HG03575 (cell line): ENCODE results near the gene BARX2.

ENCODE experiments used
- ATAC-seq: cut with Tn5 transposase; IDR thresholded peaks from one replicate; pipeline ENCODE4 v1.9.1; 2021; ENCODE audit not compliant: unreplicated experiment, insufficient number of reproducible peaks, low FRiP score; ENCODE audit errors: extremely low read depth

The BARX2 gene

DNA sequence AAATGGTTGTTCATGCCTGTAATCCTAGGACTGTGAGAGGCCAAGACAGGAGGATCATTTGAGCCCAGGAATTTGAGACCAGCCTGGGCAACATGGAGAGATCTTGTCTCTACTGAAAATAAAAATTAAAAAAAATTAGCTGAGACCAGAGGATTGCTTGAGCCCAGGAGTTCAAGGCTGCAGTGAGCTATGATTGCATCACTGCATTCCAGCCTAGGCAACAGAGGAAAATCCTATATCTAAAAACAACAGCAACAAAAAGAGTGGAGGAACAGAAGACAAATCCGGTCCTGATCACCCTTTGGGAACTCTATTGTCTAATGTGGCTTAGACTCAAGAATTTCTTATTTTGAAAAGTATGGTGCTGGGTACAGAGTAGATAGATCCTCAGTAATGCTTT, 17.3 kb downstream of the BARX2 start:
- no peak for ATAC-seq

DNA sequence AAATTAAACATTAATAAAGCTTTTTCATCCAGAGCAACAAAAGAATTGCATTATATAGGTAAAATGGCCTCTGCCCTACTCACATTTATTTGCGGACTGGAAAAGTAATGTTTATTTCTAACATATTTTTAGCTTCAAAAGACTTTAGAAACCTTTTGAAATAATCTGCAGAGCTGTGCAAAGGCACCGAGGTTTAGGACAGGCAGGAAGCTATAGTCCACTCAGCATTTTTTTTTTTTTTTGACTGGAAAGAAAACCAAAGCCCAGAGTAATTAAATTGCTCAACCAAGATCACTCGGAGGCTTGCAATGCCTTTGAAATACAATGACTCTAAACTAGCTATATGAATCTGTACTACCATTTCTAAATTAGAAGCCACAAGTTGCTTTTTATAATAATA, 19.1 kb downstream of the BARX2 start:
- no peak for ATAC-seq

DNA sequence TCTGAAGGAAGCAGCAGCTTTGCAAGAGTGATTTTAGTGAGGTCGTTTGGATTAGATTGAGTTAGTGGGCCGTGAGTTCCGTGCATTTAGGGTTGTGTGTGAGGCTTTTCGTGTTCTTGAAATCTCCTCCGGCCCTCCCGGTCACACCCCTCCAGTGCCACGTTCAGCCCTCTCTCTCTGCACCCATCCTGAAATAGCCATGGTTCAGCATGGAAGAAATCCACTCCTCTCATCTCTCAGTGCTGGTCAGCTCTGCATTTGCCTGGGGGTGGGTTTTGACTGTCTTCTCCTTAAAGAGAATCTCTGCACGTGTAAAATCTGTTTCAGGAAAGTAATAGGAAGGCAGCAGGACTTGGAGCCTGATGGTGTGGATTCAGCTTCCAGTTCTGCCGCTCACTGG, 19.8 kb downstream of the BARX2 start:
- no peak for ATAC-seq

DNA sequence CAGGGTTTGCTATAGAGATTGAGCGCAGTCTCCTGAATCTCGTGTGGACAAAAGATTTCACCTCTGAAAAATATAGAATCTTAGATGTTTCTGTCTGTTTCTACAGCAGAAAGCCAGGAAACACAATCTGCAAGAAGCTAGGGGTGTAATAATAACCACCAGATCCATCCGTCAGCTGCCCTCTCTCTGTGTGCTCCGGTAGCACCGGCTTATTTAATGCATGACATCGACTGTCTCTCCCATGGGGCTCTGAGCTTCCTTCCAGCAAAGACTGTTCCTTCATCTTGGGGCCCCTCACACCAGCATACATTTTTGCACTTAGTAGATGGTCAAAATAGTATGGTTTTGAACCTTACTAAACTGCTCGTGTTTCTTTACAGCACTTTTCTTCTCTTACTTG, 20.2 kb downstream of the BARX2 start:
- no peak for ATAC-seq

DNA sequence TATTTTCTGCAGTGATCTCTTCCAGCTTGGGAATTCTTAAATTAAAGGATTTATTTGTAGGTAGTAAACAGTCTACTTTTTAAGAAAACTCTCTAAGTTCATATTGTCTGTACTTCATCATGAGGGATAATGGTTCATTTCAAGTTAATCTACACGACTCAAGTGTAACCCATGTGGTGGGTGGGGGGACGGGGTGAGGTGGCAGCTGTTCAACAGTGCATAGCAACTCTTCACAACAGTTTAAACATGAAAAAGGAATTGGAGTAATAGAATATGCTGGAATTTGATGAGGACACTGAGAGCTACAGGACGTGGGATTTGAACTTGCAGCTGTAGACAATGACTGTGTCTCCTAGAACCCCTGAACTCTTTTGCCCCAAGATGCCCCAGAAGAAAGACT, 20.8 kb downstream of the BARX2 start:
- ATAC-seq, result no peak

DNA sequence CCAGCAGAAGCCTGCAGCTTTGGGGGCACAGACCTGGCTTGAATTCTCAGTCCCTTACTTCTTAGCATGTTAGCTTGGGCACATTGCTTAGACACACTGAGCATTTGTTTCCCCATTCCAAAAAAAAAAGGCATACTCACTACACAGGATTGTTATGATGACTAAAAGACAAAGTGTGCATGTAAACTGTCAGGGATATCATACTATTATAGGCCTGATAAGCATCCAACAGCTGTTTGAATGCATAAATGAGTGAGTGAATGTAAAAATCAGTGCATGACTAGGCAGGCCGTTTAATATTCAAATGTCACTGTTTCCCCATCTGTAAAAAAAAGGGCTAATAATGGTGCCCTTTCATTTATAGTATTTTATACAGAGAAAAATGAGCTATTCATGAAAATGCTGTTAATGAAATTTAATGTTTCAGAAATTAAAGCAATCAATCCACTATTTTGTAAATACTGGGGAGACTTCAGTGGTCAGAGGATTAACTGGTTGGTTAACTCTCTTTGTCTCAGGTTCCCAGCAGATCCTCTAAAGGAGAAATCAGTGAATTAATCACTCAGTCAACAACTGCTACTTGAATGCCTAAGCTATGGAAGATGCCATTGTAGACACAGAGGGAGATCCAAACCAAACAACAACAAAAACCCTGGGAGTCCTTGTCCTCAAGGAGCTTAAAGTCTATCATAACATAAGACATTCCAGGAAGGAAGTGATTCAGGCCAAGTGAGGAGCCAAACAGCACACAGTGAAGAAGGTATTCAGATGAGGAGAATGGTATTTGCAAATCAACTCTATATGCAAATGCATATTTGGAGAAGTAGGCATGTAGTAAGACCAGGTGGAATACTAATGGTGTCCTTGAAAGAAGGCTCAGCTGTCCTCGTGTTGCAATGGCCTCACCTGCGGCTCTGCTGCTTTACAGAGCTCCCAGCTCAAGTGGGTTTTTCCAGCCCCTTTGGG, 26.8 kb downstream of the BARX2 start:
- ATAC-seq, result no peak

DNA sequence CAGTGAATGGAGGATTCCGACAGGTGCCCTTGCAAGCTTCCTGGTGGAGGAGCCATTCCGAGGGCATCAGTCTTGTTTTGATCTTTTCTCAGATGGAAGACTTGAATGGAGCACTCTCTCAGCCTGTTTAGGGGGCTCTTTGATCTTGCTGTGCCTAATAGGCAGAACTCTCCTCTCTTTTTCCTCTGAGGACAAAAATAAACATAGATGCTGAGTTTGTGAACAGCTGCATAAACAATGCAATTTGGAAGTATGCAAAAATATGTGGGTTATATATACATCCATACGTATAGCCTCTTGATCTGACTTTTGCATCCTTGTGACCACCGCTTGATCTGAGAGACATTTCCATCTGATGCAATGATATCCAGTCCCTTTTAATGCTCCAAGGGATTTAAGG, 29.1 kb downstream of the BARX2 start:
- no peak for ATAC-seq

DNA sequence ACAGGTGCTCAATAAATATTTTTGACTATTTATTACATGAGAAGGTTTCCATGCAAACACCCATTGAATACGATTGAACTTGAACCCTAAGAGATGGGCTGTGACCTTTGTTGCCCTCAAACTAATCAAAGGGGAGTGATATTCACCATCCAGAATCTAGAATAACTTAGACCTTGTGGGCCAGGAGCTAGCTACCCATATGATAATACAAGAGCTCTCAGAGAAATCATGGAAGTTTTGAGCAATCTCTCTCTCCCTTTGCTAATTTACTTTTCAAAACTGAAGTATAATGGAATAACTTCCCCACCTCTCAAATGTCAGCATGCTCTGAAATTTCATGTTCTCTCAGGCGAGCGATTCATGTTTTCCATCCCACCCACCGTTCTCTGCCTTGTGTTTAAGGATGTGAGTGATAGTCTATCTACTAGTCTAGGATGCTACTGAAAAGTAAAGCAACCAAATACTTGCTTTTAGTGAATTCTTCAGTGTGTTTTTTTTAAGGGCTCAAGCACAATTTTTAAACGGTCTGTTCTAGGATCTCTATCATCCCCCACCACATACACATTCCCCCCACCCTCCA, 33.3 kb downstream of the BARX2 start:
- no peak for ATAC-seq

DNA sequence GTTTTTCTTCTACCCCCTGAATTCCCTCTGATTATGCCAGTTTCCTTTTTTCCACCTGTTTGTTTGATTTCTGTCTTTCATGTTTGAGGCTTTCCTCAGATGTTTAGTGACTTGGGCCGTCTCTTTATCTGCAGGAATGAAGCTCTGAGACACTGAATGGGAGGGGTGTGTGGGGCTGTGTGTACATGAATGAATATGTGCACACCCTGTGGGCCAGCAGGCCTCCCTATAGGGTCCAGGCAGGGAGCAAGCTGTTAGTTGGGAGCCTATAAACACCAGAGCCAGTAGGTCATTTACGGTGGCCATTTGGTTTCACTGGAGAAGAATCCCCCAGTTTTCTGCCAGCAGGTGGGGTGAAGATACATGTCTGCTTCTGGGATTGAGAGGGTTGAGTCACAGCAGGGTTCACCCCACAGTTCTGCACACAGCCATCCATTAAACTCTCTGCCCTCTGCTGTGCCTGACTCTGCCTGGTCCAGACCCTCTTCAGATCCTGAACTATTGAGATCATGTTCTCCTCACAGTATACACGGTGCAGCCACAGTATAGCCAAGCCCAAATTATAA, 34.8 kb downstream of the BARX2 start:
- no peak for ATAC-seq

DNA sequence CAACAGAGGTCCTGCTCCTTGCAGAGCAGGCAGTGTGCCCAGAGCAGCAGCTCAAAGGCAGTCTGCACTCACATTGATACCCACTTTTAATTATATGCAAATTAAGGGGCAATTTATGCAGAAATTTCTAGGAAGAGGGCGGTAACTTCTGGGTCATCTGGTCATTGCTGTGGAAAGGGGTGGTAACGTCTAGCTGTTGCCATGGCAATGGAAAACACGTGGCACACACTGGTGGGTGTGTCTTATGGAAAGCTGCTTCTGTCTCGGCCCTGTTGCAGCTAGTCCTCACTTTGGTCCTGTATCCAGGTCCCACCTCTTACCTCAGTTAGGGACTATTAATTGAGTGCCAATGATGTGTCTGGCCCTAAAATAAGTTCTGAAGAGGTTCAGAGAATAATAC, 36.8 kb downstream of the BARX2 start:
- no peak for ATAC-seq

DNA sequence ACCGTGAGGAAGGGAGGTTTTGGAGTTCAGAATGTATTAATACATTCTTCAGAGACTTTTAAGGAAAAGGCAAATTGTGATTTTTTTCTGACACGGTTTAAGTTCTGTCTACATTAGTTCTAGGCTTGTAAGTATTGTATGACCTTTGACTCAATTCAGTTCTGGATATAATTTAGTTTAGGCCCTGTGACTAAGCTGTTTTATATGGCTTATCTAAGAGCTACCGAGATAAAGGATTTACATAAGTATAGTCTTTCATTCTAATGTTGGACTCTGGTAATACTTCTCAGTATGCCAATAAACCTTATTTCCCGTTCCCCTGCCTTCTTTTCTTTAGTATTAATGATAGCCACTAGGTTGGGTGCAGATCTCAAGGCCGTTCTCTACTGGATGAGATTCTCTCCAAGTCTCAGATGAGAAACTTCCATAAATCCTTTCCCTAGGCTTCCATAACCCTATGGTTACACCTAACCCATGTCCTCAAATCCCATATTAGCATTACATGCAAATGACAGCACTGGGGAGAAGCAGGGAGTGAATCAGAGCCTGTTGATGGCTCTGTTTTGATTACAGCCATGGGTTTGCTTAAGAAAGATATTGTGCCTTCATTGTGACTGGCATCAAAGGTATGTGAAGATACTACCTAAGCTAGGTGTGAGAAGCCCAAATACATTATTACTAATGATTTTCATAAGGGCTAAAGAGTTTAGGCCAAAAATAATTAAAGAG, 38.7 kb downstream of the BARX2 start:
- no peak for ATAC-seq

DNA sequence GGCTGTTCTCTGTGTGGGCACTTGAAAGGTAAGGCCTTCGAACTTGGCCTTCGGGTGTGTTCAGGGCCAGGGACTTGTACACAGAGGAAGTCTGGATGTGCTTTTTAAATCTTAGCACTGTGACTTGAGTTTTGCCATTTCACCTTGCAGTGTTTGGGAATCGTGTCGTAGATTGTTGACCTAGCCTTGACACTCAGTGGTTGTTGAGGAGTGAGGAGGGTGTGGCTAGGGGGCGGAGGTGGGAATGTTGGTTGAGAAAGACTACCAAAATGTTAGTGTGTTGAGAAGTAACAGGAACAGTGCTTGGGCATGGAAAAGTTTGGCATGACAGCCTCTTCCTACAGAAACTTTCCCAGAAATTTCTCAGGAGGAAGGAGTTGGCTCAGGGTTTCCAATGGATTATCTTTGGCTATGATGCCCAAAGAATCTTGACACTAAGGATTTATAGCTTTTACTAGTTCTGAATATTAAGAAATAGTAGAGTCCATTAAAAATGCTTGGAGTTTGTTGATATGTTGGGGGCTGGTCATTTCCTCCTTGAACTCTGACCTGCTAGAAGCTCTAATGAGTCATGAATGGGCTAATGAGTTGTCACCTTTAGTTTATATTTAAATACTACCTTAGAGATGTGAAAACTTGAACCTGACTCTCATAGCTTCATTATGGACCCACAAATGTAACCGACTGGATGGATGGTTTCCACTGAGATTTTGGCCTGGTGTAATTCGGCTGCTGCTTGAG, 40.6 kb downstream of the BARX2 start:
- no peak for ATAC-seq

DNA sequence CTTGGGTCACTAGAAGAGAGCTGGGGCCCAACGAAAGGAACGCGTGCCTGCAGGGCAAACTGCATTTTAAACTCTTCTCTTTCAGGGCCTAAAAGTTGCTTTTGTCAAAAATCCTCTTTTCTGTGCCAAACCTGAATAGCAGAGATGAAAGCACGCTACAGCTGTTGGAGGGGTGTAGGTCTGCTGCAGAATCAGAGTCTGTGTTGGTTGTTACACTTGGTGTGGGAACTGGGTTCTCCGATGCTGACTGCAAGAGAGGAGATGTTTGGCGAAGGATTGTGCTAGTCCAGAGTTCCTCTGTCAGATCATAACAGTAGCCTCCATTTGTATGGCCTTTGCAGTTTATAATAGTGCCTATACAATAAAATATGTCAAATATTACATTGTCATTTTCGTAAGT, 41.8 kb downstream of the BARX2 start:
- ATAC-seq, result no peak

DNA sequence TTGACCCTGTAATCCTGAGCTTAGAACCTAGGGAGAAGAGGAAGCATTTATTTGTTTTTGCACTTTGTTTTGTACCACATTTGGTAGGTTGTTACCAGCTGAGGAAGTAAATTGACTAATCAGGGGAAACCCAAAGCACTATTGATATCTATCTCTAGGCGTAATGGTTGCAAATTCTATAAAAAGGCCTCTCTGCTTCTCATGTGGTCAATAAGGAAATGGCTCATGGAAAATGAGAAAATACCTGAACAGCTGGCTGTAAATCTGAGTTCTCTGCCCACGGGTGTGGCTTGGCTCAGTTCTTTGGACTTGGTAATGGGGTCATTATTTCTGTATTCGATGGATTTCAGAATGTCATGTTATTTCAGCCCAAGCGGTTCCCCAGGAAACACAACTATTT, 42.4 kb downstream of the BARX2 start:
- peak; percentile 89 for ATAC-seq

DNA sequence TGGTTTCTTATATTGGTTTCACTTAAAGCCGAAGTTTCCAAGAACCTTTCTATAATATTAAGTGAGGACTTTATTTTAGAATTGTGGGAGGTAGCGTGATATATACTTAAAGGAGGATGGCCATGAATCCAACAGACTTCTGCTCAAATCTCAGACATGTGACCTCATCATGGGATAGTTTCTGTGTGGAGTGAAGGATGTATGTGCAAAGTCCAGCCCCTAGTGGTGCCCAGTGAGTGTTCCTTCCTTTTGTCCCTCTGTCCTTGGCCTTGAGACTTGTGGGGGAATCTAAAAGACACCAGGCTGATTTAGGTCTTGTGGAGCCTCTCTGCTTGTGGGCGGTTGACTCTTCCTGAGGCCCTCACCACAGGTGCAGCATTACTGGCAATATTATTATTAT, 43.7 kb downstream of the BARX2 start:
- no peak for ATAC-seq

DNA sequence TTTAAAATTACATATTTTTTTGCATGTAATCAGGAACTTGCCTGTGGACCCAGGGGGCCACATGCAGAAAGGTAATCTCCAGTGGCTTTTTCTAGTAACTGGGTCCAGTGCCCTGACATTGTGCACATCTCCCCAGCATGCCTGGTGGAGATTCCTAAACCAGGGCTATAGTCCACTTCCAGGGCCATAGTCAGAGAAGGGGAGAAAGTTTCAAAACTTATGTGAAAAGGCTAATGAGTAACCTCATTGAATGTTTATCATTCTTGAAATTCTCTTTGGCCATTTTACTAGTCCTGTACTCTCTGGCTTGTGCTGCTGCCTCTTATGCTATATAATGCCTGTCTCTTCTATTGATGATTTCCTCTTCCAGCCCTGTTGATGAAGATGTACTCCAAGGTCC, 47.8 kb downstream of the BARX2 start:
- ATAC-seq, result no peak

DNA sequence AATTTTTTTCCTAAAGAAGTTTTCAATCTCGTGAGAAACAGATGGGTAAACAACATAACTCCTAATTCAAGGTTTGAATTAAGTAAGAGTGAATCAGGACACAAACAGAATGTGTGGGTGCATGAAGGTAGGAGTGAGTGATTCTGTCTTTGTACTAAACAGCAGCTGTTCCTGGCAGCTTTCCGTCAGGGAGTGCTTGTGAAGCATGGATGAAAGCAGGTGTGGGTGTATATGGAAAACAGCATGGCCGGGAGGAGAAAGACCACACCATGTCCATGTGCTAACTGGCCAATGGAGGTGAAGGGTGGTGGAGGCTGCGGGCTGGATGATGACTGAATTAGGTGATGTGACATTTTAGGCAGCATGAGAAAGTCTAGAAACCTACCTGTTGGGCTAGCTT, 49.6 kb downstream of the BARX2 start:
- ATAC-seq, result no peak

DNA sequence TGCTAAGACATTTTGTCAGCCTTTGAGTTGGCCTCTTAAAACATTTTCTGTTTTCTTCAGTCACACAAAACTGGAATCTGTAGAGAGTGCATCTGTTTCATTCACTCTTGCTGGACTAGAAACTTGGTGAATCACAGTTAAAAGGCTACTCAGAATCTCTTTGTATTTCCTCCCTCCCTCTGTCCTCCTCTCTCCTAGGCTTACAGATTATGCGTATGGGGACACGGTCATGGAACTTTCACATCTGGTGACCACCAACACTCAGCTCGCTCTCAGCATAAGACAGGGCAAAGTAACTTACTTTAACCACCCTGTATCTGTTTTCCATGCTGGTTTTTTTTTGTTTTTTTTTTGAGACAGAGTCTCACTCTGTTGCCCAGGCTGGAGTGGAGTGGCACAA, 50.4 kb downstream of the BARX2 start:
- ATAC-seq, result no peak

DNA sequence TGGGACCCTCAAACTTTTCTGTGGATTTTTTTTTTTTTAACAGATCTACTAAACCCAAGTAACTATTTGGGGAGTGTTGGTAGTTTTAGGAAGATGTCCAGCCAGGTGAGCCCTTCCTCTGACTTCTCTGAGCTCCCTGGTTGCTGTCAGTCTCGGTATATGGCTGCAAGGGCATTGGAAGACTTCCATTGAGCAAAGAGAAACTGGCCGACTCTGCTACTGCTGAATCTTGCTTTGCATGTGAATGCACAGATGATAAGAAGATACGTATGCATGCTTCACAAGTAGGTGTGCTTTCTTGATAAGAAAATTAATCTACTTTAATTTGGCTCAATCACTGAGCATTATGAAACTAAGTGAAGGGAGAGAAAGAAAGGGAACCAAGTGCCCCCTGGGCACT, 51.1 kb downstream of the BARX2 start:
- no peak for ATAC-seq
